H1 (cell line): Measurements from ENCODE around the gene THAP7. TPM values are rescaled to one million over a fixed set of nuclear protein-coding genes. Genes with fewer than 3 reads are reported as not detected.

Source experiments
- CHD1 ChIP-seq: IDR thresholded peaks from 2 replicates; pipeline ENCODE4 v1.6.1; 2012; ENCODE audit warnings: low read depth, low read length, improper control_type of control experiment
- CHD7 ChIP-seq: fragments of 300-600 bp; sonication (generic); IDR thresholded peaks from 2 replicates; pipeline ENCODE4 v1.7.1; 2012; ENCODE audit warnings: low read length, moderate library complexity, mild to moderate bottlenecking, inconsistent platforms; ENCODE audit not compliant: insufficient replicate concordance
- HDAC2 ChIP-seq, 2 experiments: fragments of 300-600 bp in 1 of 2; sonication (generic) in 1 of 2; IDR thresholded peaks; 2 replicates each; pipeline ENCODE4 v1.6.1; 2011 to 2012; ENCODE audit warnings: low read depth in 2 of 2, low read length in 2 of 2, mild to moderate bottlenecking in 2 of 2, moderate library complexity in 2 of 2, borderline replicate concordance in 1 of 2, inconsistent platforms in 1 of 2
- polyA plus RNA-seq, 7 experiments: library from polyadenylated mRNA; depleted of rRNA in 3 of 7; stranded (reverse) in 5 of 7; unstranded in 2 of 7; fragments of >200 nt in 5 of 7; fragments of 200-250 nt in 2 of 7; gene quantifications; 1 replicate in 5 of 7; 2 replicates in 1 of 7; 4 replicates in 1 of 7; pipeline versions ENCODE4 v1.2.1 to v1.2.3, GENCODE V29; 2011 to 2013; ENCODE audit warnings: missing spikeins in 2 of 7, mixed read lengths in 2 of 7
- total RNA-seq: library from RNA; stranded (reverse); fragmentation: NEBNext Ultra II Directional; extraction: Animal tissue kit (Norgen Biotek cat#: 25700); gene quantifications from 2 replicates; pipeline ENCODE4 v1.2.1, GENCODE V29; 2021

THAP7 gene
- total and polyA plus RNA-seq, 2 of the 8 experiments (the other 6 are each of a cell fraction or from before 2014, with no cell fraction given): 16.9 to 32.5 TPM

DNA sequence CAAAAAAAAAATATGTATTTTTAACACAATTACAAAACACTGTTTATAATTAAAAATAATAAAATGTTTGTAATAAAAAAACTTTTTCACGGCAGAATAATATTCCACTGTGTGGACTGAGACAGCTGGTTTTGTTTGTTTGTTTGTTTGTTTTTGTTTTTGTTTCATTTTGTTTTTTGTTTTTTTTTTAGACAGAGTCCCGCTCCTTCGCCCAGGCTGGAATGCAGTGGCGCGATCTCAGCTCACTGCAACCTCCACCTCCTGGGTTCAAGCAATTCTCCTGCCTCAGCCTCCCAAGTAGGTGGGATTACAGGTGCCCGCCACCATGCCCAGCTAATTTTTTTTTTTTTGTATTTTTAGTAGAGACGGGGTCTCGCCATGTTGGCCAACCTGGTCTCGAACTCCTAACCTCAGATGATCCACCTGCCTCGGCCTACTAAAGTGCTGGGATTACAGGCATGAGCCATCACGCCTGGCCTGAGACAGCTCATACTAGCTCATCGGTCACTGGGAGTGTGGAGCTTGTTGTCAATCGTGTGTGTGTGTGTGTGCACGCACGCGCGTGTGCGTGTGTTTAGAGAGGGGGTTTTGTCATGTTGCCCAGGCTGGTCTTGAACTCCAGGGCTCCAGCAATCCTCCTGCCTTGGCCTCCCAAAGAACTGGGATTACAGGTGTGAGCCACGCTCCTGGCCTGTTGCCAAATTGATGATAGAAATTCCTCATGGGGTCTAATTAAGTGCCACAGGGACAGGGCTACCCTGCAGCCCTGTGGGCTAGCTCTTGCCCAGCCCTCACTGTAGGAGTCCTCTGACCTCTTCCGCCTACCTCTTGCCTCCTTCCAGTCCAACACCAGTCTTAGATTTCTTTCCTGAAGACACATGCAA is 42.1 kb downstream of the THAP7 start (continued):
- TF ChIP-seq CHD7 (no peak), CHD1 (no peak), HDAC2 (IDR thresholded peaks at IDR 0.05; ENCODE audit: borderline replicate concordance in 1 of 2, low read depth in 2 of 2, low read length in 2 of 2) (no peak)
- TF ChIP-seq, all 59 proteins: peak for 0
